ENCODE measurements around the gene IFITM1. TPM values are rescaled to one million over a fixed set of nuclear protein-coding genes. Genes with fewer than 3 reads are reported as not detected.

The IFITM1 gene
- total and polyA plus RNA-seq, 2 of the 13 experiments (the other 11 are each of a cell fraction or from before 2014, with no cell fraction given) = 0.38 to 11.1 TPM

DNA sequence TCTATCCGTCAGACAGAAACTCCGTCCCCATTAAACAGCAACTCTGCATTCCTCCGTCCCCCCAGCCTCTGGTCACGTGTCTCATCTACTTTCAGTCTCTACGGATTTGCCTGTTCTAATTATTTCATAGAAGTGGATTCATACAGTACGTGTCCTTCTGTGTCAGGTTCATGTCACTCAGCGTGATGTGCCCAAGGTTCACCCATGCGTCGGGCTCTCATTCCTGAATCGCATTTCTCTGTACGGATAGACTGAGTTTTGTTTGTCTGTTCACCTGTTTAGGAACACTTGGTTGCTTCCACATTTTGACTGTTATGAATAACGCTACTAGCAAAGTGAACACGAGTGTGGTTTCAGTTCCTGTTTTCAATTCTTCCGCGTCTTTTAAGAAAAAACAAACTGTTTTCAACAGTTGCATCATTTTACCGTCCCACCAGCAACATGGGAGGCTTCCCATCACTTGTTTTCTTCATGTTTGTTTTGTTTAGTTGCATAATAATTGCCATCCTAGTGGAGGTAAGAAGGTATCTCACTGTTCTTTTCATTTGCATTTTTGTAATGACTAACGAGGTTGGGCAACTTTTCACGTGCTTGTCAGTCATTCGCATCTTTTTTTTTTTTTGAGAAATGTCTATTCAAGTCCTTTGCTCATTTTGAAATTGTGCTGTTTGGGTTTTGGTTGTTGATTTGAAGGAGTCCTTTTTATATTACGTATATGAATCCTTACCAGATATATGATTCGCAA is 44.5 kb upstream of the IFITM1 start (continued):
- TF ChIP-seq TCF12 (IDR thresholded peaks at IDR 0.05) (no peak), TCF12 (CRISPR knock-in tag; IDR thresholded peaks at IDR 0.05) (no peak), NFYB (CRISPR knock-in tag; IDR thresholded peaks at IDR 0.05) (no peak), ETV5 (CRISPR knock-in tag; IDR thresholded peaks at IDR 0.05; ENCODE audit: borderline replicate concordance) (no peak), HMGA1 (CRISPR knock-in tag; conservative IDR thresholded peaks at IDR 0.05) (no peak), ZNF564 (CRISPR knock-in tag; IDR thresholded peaks at IDR 0.05) (no peak), SMYD3 (CRISPR knock-in tag; IDR thresholded peaks at IDR 0.05) (no peak), ERF (CRISPR knock-in tag; IDR thresholded peaks at IDR 0.05) (0 out of 2 replicates have a peak, but pooled peaks have one; percentile 29), SMAD9 (CRISPR knock-in tag; IDR thresholded peaks at IDR 0.05) (no peak), GATAD2A (CRISPR knock-in tag; IDR thresholded peaks at IDR 0.05) (0 out of 2 replicates have a peak, but pooled peaks have one; percentile 8), ZNF713 (CRISPR knock-in tag; IDR thresholded peaks at IDR 0.05) (no peak), ZNF841 (CRISPR knock-in tag; IDR thresholded peaks at IDR 0.05; ENCODE audit: borderline replicate concordance) (no peak)
- TF ChIP-seq, protein P1, sequence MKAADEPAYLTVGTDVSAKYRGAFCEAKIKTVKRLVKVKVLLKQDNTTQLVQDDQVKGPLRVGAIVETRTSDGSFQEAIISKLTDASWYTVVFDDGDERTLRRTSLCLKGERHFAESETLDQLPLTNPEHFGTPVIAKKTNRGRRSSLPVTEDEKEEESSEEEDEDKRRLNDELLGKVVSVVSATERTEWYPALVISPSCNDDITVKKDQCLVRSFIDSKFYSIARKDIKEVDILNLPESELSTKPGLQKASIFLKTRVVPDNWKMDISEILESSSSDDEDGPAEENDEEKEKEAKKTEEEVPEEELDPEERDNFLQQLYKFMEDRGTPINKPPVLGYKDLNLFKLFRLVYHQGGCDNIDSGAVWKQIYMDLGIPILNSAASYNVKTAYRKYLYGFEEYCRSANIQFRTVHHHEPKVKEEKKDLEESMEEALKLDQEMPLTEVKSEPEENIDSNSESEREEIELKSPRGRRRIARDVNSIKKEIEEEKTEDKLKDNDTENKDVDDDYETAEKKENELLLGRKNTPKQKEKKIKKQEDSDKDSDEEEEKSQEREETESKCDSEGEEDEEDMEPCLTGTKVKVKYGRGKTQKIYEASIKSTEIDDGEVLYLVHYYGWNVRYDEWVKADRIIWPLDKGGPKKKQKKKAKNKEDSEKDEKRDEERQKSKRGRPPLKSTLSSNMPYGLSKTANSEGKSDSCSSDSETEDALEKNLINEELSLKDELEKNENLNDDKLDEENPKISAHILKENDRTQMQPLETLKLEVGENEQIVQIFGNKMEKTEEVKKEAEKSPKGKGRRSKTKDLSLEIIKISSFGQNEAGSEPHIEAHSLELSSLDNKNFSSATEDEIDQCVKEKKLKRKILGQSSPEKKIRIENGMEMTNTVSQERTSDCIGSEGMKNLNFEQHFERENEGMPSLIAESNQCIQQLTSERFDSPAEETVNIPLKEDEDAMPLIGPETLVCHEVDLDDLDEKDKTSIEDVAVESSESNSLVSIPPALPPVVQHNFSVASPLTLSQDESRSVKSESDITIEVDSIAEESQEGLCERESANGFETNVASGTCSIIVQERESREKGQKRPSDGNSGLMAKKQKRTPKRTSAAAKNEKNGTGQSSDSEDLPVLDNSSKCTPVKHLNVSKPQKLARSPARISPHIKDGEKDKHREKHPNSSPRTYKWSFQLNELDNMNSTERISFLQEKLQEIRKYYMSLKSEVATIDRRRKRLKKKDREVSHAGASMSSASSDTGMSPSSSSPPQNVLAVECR (CRISPR knock-in tag; IDR thresholded peaks at IDR 0.05; ENCODE audit: borderline replicate concordance) = 0 out of 2 replicates have a peak, but pooled peaks have one; percentile 21
- TF ChIP-seq, protein P2, sequence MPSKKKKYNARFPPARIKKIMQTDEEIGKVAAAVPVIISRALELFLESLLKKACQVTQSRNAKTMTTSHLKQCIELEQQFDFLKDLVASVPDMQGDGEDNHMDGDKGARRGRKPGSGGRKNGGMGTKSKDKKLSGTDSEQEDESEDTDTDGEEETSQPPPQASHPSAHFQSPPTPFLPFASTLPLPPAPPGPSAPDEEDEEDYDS (CRISPR knock-in tag; IDR thresholded peaks at IDR 0.05) = no peak
- TF ChIP-seq, protein P3, sequence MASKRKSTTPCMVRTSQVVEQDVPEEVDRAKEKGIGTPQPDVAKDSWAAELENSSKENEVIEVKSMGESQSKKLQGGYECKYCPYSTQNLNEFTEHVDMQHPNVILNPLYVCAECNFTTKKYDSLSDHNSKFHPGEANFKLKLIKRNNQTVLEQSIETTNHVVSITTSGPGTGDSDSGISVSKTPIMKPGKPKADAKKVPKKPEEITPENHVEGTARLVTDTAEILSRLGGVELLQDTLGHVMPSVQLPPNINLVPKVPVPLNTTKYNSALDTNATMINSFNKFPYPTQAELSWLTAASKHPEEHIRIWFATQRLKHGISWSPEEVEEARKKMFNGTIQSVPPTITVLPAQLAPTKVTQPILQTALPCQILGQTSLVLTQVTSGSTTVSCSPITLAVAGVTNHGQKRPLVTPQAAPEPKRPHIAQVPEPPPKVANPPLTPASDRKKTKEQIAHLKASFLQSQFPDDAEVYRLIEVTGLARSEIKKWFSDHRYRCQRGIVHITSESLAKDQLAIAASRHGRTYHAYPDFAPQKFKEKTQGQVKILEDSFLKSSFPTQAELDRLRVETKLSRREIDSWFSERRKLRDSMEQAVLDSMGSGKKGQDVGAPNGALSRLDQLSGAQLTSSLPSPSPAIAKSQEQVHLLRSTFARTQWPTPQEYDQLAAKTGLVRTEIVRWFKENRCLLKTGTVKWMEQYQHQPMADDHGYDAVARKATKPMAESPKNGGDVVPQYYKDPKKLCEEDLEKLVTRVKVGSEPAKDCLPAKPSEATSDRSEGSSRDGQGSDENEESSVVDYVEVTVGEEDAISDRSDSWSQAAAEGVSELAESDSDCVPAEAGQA (IDR thresholded peaks at IDR 0.05; ENCODE audit: low read depth) = no peak
- TF ChIP-seq, protein P3 (CRISPR knock-in tag; IDR thresholded peaks at IDR 0.05; ENCODE audit: borderline replicate concordance) = no peak
- TF ChIP-seq, protein P4, sequence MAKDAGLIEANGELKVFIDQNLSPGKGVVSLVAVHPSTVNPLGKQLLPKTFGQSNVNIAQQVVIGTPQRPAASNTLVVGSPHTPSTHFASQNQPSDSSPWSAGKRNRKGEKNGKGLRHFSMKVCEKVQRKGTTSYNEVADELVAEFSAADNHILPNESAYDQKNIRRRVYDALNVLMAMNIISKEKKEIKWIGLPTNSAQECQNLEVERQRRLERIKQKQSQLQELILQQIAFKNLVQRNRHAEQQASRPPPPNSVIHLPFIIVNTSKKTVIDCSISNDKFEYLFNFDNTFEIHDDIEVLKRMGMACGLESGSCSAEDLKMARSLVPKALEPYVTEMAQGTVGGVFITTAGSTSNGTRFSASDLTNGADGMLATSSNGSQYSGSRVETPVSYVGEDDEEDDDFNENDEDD (CRISPR knock-in tag; IDR thresholded peaks at IDR 0.05; ENCODE audit: borderline replicate concordance) = no peak
